ENCODE measurements around the gene LRRC3.
"Not testable (repeated sequence)": the region's sequence is repeated elsewhere in the genome, so short reads cannot be mapped to it uniquely, and the experiment has no call there.

The LRRC3 gene

DNA sequence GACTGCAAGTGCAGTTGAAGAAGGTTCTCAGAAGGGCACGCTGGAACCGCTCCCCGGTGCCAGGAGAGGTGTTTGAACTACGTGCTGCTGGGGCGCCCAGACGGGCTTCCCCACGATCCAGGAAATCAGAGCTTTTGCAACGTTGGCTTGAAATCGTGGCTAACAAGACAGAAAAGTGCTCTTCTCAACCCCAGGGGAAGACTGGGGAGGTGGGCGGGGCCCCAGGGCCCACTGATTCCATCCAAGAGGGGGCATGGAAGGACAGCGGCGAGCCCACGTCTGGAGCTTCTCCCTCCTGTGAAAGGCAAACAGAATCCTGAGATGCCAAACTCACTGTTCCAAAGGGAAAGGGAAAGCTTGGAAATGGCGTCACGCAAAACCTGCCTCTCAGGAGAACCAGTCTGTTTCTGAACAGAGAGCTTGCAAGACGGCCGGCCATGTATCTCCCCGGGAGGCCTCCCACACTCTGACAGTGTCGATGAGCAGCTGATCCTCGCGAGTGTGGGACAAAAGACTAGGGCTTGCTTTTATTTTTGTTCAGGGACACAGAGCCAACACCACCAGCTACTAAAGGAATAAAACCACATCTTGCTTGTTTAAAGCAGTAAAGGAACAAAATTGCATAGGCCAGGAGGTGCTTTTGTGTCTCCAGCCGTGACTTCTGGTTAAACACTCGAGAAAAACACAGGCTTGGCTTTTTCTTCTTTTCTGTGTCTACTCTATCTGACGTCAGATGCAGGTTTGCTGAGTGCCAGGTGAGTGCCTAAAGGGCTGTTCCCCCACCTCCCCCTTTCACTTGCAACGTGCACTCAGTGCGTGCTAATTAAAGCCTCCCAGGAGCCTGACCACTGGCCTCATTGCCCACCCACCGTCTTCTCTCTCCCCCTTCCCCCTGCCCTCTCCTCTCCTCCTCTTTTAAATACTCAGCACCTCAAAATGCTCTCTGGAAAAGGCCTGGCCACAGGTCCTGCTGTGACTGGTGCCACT lies 41.5 kb downstream of the LRRC3 start:
- no peak for DNase-seq (ENCODE audit: low spot score)

DNA sequence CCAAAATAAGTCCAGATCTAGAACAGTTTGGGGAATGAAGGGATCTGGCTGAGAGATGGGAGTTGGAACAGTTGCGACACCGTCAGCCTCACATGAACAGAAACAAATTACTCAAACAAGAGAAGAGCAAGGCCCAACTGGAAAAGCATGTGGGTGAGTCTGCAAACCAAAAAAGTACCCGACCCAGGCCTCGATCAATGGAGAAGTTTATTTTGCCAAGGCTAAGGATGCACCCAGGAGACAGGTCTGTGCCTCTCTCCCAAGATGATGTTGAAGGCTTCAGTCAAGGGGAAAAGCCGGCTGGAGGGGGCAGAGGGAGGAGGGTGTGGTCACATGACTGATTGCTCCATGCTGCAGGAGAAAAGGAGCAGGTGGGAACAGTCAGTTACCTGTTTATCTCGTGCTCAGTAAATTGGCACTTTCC lies 42.4 kb downstream of the LRRC3 start:
- no peak for DNase-seq (ENCODE audit: low spot score)

DNA sequence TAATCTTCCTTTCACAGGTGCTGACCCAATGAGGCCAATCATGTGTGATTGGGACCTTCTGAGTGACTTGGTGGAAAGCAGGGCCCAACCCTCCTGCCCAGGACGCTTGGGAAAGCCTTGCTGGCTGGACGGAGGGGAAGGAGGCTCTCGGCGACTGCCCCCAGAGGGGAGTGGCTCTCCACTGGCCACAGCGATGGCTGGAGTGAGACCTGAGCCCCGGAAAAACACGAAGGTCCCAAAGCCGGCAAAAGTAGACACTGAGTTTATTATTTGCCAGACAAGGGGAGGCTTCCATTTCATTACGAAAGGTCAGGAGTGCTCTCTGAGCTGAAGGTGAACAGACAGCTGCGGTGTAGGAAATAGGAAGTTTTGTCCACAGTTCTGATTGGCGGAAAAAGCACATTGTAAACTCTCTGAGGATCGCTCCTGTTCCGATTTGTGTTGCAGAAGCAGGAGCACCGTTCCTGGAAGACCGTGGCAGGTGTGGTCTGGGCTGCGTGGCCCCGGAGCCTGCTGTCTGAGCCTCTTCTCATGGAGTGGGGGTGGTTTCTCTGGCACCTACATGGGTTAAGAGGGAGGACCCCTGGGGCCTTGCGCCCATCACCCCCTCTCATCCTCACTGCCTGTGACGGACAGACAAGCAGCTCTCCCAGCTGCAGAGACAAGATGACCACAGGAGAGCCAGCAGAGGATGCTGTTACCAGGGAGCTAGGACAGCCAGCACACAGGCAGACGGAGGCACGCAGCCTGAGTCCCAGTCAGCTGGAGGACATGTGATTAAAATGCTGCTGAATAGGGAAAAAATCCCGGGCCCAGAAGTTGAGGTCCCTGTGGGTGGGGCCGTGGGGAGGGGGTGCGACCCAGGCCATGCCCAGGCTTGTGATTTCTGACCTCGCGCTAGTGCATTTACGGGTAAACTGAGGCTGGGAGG lies 43.2 kb downstream of the LRRC3 start:
- DNase-seq (ENCODE audit: low spot score), result no peak

DNA sequence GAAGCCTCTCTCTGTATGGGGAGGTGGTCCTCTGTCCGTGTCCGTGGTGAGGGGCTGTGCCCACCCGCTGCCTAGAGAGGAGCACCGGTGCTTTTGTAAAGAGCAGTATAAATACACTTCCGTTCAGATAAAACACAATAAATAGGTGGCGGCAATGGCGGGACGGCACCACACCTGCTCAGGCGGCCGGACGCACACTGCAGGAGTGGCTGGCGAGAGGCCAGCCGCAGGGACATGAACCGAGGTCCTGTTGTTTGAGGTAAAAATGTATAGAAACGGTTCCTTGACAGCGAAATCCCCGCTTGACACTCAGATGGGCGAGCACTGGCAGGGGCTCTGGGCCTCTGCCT lies 43.9 kb downstream of the LRRC3 start:
- no peak for DNase-seq (ENCODE audit: low spot score)

DNA sequence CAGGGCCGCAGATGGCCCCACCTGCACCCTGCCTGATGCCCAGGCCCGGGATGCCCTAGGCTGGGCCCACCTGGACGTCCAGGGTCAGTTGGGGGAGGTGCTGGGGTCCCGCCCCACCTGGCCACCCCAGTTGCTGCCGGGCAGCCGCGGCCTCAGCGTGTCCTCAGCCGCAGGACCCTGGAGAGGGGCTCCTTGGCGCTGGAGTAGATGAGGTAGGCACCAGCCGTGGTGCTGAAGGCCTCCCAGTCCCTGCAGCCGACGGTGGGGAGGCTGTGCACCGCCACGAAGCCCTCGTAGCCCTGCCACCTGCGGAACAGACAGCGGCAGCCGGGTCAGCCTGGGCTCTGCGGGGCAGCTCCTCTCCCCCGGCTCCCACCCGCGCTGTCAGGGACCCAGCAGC lies 44.3 kb downstream of the LRRC3 start:
- DNase-seq (ENCODE audit: low spot score), result no peak

DNA sequence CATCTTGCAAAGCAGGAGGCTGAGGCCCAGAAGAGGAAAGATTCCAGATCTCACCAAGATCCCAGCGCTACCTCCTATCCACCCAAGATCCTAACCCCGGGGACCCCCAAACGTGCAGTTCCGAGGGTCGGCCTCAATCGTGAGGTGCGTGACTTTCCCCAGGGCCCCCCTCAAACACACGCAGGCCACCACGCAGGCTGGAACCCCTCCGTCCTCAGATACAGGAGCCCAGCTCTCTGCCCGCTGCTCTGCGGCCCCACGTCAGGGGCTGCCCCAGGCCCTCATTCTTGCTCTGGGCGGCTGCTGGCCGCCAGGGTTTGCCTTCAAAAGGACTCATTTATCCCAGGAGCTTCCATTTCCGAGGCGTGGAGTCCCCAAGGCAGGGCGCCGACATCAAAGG lies 44.8 kb downstream of the LRRC3 start:
- no peak for DNase-seq (ENCODE audit: low spot score)

DNA sequence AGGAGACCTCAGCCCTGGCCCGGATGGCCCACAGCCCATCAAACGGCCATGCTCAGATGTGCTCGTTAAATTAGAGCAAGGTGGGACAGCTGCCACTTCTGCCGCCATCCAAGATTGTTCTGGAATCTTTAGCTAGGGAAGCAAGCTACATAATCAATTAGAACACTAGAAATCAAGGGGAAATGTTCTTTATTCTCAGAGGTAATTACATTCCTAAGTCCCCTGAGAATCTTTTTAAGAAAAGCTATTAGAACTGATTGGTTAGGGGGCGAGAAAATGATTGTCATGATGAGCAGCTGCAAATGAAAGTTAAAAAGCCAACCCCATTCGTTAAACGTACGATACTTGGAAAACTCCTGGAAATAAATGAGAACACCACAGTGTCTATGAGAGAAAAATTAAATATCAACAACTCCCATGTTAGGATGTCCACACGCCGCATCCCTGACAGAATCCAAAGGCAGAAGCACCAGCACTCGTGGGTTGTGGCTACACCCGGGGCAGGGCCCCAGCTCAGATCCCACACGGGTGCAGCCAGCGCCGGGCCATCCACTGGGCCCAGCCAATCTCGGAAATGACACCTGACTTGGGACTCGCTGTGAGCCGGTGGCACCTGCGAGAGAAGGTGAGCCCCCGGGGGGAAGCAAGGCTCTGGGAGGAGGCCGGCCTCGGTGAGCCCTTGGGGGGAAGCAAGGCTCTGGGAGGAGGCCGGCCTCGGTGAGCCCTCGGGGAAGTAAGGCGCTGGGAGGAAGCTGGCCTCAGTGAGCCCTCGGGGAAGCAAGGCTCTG lies 47.1 kb downstream of the LRRC3 start:
- DNase-seq (ENCODE audit: low spot score), result no peak

DNA sequence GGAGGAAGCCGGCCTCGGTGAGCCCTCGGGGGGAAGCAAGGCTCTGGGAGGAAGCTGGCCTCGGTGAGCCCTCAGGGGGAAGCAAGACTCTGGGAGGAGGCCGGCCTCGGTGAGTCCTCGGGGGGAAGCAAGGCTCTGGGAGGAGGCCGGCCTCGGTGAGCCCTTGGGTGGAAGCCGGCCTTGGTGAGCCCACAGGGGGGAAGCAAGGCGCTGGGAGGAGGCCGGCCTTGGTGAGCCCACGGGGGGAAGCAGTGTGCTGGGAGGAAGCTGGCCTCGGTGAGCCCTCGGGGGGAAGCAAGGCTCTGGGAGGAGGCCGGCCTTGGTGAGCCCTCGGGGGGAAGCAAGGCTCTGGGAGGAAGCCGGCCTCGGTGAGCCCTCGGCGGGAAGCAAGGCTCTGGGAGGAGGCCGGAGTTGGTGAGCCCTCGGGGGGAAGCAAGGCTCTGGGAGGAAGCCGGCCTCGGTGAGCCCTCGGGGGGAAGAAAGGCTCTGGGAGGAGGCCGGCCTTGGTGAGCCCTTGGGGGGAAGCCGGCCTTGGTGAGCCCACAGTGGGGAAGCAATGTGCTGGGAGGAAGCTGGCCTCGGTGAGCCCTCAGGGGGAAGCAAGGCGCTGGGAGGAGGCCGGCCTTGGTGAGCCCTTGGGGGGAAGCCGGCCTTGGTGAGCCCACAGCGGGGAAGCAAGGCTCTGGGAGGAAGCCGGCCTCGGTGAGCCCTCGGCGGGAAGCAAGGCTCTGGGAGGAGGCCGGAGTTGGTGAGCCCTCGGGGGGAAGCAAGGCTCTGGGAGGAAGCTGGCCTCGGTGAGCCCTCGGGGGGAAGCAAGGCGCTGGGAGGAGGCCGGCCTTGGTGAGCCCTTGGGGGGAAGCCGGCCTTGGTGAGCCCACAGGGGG lies 47.9 kb downstream of the LRRC3 start:
- DNase-seq (ENCODE audit: low spot score), result not testable (repeated sequence)

DNA sequence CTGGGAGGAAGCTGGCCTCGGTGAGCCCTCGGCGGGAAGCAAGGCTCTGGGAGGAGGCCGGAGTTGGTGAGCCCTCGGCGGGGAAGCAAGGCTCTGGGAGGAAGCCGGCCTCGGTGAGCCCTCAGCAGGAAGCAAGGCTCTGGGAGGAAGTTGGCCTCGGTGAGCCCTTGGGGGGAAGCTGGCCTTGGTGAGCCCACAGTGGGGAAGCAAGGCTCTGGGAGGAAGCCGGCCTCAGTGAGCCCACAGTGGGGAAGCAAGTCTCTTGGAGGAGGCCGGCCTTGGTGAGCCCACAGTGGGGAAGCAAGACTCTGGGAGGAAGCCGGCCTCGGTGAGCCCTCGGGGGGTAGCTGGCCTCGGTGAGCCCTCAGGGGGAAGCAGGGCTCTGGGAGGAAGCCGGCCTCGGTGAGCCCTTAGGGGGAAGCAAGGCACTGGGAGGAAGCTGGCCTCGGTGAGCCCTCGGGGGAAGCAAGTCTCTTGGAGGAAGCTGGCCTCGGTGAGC lies 48.6 kb downstream of the LRRC3 start:
- DNase-seq (ENCODE audit: low spot score), result no peak

DNA sequence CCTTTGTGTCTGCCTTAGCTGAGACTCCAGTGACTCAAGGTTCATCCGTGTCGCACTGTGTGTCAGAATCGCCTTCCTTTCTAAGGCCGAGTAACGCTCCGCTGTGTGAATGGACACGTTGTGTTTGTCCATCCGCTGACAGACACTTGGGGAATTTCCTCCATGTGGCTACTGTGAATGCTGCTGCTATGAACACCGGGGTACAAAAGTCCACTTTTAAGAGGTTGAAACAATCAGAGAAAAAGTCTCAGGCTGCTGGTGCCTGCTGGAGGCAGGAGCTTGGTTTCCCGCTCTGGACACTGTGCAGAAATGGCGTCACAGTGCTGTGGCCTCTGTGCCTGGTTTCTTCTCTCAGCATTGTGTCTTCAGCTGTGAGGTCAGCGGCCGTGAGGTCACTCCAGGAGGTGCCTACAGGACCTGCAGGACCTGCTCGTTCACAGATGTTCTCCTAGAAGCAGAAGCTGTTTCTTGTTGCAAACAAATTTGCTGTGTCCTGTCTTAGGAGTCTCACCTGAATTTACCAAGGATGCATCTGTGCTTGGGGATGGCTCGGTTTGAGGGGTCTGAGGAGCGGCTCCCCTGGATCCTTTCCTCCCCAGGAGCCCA lies 50.5 kb downstream of the LRRC3 start:
- DNase-seq (ENCODE audit: low spot score), result no peak

DNA sequence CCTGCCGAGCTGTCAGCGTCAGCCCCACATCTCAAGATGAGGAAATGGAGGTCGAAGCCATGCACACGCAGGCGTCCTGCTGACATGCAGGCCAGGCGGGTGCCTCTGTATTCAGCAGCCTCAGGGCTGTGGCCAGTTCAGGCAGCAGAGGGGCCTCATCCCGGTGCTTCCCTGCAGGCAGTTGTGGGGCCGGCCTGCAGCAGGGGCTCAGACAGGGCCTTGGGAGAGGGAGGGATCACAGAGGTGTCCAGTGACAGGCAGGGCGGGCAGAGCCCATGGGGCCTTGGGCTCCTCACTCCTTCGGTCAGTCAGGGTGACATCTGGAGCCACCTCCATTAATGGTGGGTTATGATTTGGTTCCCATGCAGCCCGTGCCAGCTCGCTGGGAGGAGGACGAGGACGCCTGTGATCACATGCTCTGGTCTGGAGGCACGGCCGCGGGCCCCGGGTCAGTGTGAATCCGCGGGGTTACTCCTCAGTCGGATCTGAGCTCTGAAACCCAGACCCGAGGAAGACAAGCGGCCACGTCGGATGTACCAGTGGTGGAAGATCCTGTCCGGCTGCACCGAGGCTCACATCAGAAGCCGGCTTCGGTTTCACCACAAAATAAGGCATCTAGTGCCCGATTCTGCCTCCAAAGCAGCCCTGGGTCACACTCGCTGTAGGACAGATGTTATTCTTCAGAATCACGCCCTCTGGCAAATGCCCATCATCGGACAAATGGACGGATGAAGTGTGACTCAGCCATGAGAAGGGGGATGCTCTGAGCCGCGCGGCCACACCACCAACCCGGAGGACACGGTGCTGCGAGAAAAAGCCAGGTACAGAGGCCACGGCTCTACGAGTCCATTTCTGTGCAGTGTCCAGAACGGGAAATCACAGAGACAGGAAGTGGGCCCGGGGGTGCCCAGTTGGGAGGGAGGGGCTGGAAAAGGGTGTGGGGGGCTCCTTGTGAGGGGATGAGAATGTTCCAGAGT lies 51.3 kb downstream of the LRRC3 start:
- DNase-seq (ENCODE audit: low spot score), result no peak

DNA sequence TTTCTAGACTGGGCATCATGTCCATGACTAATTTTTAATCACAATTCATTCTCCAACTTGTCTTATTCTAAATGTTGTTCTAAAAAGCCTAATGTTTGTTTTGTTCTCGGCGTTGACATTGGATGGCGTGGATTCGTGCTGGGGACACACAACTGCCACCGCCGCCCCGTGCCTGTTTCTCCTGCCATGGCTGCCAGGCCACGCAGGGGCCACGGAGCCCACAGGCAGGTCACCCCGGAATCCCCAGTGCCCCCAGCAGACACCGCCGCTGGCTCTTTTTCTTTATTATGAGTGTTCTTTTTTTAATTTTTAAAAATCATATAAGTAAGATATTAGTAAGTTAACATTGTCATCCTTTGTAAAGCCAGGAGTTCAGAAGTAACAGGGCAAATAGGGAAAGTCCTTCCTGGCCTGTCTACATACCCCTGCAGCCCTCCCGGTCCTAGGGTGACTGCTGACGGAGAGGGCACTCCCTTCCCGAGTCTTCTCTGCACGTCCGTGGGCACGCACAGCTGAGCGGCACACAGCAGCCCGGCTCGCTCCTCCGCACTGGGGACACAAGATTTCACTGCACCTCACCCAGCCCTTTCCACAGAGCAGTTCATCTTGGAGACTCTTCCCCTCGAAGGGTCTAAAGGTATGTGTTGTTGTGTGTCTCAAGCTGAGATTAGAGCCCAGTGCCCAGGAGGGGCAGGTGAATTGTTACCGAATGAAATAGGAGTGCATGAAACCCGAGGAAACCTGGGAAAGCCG lies 52.5 kb downstream of the LRRC3 start:
- no peak for DNase-seq (ENCODE audit: low spot score)

DNA sequence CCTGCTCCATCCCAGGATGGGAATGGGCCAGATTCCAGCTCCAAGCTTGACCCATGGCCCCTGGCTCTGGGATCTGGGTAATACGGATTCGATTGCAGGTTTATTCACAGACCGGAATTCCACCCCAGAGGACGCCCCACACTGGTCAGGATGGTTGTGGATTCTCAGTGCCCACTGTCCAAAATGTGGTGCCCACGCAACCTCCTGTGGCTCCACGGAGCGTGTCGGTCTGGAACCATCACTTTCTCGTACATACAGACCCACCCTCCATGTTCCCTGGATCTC lies 53.1 kb downstream of the LRRC3 start:
- DNase-seq (ENCODE audit: low spot score), result no peak

DNA sequence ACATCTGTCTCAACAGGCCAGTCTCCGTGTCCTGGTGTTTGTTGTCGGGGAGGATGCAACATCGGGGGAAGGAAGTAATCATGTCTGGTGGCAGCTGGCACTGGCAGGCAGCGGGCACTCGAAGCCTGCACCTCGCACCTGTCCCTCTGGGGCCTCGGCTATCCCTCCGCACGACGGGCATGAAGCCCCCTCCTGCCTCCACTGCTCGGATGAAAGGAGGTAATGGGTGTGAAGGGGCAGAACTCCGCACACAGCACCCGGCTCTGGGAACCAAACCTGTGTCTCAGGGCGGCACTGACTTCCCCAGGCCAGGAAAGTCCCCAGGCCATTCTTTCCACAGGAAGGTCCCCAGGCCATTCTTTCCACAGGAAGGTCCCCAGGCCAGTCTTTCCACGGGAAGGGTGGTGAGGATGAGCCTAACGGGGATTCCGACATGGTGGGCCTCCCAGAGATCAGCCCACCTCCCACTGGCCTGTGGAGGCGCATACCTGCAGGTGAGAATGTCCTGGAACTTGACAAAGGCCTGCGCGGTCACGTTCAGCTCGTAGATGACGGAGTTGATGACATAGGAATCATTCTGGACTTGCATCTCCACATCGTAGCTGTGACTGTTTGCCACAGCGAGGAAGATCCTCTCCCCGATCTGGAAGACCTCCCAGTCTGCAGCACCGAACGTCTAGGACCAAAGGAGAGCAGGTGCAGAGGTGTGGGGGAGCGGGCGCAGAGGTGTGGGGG lies 53.6 kb downstream of the LRRC3 start:
- DNase-seq (ENCODE audit: low spot score), result no peak

DNA sequence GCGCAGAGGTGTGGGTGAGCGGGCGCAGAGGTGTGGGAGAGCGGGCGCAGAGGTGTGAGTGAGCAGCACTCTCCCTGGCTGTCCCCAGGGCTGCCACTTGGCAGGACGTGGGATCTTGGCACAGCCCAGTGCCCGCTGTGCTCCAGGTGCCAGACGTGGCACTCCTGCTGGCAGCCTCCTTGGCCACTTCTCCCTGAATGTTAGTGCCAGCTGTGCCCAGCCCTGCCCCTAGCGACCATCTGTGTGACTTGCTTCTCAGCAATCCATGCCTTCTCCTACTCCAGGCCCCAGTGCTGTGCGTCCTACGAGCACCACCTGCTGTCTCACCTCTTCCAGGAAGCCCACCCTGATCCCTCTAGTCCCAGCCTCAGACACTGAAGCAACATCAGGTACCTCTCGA lies 54.2 kb downstream of the LRRC3 start:
- no peak for DNase-seq (ENCODE audit: low spot score)

DNA sequence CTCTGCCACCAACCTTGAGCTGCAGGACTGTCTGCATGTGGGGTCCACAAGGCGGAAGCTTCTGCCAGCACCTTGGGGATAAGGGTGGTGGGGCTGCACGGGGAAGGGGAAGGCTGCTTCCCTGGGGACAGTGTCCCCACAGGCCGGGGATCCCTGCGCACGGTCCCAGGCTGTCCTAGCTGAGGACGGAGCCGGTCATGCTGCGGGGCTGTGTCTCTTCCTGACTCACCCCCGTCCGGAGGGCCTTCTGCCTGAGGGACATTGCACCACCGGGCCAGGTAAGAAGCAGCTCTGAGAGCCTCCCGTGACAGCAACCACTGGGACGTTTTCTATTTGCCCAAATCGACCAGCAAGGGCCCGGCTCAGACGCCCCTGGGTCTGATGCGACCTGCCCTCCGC lies 54.8 kb downstream of the LRRC3 start:
- DNase-seq (ENCODE audit: low spot score), result no peak

DNA sequence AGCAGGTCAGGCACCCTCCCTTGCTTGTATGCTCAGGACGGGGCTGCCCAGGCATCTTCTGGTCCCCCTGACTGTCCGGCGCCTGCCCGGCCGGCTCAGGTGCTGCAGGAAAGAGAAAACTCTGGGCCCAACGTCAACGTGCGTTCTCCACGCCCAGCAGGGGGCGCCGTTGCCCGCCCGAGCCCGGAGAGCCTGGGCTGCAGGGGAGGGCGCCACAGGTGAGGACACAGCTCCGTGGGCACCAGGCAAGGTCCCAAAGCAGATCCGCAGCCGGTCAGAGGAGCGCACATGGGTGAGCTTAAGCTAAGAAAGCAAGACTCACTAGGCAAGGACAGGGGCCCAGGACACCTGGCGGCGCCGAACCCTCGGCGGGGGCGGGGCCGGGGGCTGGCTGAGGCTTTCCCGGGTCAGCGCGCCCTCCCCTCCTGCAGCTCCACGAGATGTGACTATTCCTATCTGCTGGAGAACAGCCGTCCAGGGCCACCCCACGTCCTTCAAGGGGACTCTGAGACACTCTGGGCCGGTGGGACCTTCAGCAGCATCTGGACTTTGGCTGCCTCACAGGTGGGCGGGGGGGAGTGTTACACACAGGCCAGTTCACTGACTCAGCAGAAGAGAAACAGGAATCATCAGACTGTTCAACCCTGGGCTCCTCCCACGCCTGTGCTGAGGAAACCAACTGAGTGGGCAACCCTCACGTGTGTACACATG lies 55.4 kb downstream of the LRRC3 start:
- DNase-seq (ENCODE audit: low spot score), result peak; percentile 20
